Effector memory CD4-positive, alpha-beta T cell (primary cell): ENCODE results near the gene MRTFB.

Source experiments
- DNase-seq, 3 donors: peaks; one replicate each; pipeline ENCODE4 v3.0.0-alpha.2; 2020
- H3K27ac ChIP-seq: 2 replicates; pipeline ENCODE4 v1.7.0; 2013; ENCODE audit warnings: mild to moderate bottlenecking, low read length, moderate library complexity; ENCODE audit not compliant: insufficient read depth, poor library complexity, severe bottlenecking
- H3K27me3 ChIP-seq: replicated peaks from 2 replicates; pipeline ENCODE4 v1.7.0; 2013; ENCODE audit warnings: mild to moderate bottlenecking, low read length; ENCODE audit not compliant: insufficient read depth, control insufficient read depth, poor library complexity, severe bottlenecking
- H3K36me3 ChIP-seq: 2 replicates; pipeline ENCODE4 v1.7.0; 2013; ENCODE audit warnings: mild to moderate bottlenecking, low read length, moderate library complexity; ENCODE audit not compliant: control insufficient read depth, insufficient read depth
- H3K4me1 ChIP-seq: 2 replicates; pipeline ENCODE4 v1.7.0; 2013; ENCODE audit warnings: low read length, mild to moderate bottlenecking; ENCODE audit not compliant: control insufficient read depth, insufficient read depth, poor library complexity, severe bottlenecking
- H3K4me3 ChIP-seq: 2 replicates; pipeline ENCODE4 v1.7.0; 2013; ENCODE audit warnings: low read length, low read depth, mild to moderate bottlenecking; ENCODE audit not compliant: insufficient read depth, poor library complexity, severe bottlenecking
- H3K9me3 ChIP-seq: 2 replicates; pipeline ENCODE4 v1.7.0; 2013; ENCODE audit warnings: mild to moderate bottlenecking, low read length, moderate library complexity; ENCODE audit not compliant: control insufficient read depth

The MRTFB gene

DNA sequence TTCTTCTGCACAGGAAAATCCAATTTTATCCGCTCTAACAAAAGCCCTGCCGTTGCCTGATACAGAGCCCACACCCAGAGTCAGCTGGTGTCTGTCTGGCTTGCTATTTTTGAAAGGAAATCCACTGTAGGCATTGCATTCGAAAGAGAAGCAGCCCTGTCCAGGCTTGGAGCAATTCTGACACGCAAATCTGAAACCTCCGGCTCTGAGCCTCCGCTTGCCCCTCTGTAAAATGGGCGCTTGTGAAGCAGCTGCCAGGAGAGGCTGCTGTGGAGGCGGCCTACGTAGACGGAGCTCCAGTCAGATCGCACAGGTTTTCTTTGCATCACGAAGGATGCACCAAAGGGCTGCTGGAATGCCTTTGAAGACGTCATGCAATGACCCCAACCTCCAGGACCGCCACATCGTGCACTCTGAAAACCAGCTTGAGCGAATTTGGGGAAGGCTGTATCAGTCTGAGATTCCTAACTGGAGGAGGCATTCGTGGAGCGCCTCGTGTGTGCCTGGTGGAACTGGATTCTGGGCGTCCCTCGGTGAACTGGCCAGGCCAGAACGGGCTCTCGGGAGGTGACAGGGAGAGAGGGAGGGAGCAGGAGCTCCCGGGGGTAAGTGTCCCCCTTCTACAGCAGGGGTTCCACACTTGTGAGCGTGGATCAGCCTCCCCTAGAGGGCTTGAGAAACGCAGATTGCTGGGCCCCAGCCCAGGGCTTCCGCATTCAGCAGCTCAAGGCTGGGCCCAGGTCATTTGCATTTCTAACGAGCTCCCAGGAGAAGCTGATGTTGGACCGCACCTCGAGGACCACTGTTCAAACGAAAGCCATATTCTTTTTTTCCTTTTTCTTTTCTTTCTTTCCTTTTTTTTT lies 215.5 kb downstream of the MRTFB start:
- H3K36me3 ChIP-seq: no peaks in the 10 kb centered on the region
- H3K9me3 ChIP-seq: peaks cover 8% of the 10 kb centered on the region
- H3K27ac ChIP-seq: peak overlapping the region; percentile 43
- peak in 2 of 3 donors; percentile 23 to 30 for DNase-seq
- H3K4me3 ChIP-seq: peak overlapping the region; percentile 82
- H3K27me3 ChIP-seq: no peaks in the 10 kb centered on the region
- no peaks in the 10 kb centered on the region for H3K4me1 ChIP-seq

DNA sequence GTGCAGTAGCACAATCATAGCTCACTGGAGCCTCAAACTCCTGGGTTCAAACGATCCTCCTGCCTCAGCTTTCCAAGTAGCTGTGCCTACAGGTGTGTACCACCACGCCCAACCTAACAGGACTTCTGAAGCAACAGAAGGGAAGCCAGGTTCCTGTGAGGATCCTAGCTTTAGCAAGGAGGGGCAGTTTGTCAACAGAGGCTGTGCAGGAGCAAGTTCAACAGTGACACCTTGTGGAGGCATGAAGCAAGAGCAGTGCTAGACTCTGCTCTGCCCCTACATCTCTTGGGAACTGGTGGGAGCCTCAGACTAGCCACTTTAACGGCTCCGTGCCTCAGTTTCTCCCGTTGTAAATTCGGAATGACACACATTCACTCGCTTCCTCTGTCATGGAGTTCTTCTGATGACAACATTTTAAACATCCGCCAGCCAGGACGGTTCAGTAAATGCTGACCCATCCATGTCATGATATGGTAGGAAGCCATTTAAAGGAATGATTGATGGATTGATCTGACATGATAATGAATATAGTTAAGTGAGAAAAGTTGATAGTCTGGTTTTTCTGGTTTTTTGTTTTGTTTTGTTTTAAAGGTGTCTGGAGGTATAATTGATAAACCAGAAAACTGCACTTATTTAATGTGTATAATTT lies 218.7 kb downstream of the MRTFB start:
- peaks cover 8% of the 10 kb centered on the region for H3K9me3 ChIP-seq
- no peak overlapping the region for H3K4me3 ChIP-seq
- no peak overlapping the region for H3K27ac ChIP-seq
- DNase-seq: no peak
- H3K4me1 ChIP-seq: no peaks in the 10 kb centered on the region
- H3K36me3 ChIP-seq: no peaks in the 10 kb centered on the region
- no peaks in the 10 kb centered on the region for H3K27me3 ChIP-seq

GRCh38 chr16:14291286-14291685 lies 220.2 kb downstream of the MRTFB start:
- Histone ChIP-seq H3K4me1 (no peaks in the 10 kb centered on the region), H3K9me3 (peaks cover 8% of the 10 kb centered on the region), H3K36me3 (no peaks in the 10 kb centered on the region), H3K27me3 (no peaks in the 10 kb centered on the region), H3K4me3 (no peak overlapping the region), H3K27ac (no peak overlapping the region)
- no peak for DNase-seq

GRCh38 chr16:14292051-14292825 lies 221.1 kb downstream of the MRTFB start:
- H3K27me3 ChIP-seq: no peaks in the 10 kb centered on the region
- H3K27ac ChIP-seq: no peak overlapping the region
- H3K36me3 ChIP-seq: no peaks in the 10 kb centered on the region

GRCh38 chr16:14296663-14297062 lies 225.5 kb downstream of the MRTFB start:
- no peak for DNase-seq
- Histone ChIP-seq H3K36me3 (no peaks in the 10 kb centered on the region), H3K27ac (no peak overlapping the region), H3K4me3 (no peak overlapping the region), H3K27me3 (no peaks in the 10 kb centered on the region), H3K9me3 (no peaks in the 10 kb centered on the region), H3K4me1 (peaks cover 7% of the 10 kb centered on the region)

More at GRCh38 chr16:14292051-14292825, 221.1 kb downstream of the MRTFB start:
- no peak for DNase-seq
- Histone ChIP-seq H3K4me1 (no peaks in the 10 kb centered on the region), H3K4me3 (no peak overlapping the region), H3K9me3 (peaks cover 8% of the 10 kb centered on the region)

- no peak overlapping the region for H3K27ac ChIP-seq
- no peaks in the 10 kb centered on the region for H3K27me3 ChIP-seq
- DNase-seq: no peak
- H3K4me1 ChIP-seq: peaks cover 13% of the 10 kb centered on the region
- no peaks in the 10 kb centered on the region for H3K9me3 ChIP-seq
- H3K4me3 ChIP-seq: no peak overlapping the region
- no peaks in the 10 kb centered on the region for H3K36me3 ChIP-seq
Observed at GRCh38 chr16:14298374-14299122, 227.4 kb downstream of the MRTFB start.

DNA sequence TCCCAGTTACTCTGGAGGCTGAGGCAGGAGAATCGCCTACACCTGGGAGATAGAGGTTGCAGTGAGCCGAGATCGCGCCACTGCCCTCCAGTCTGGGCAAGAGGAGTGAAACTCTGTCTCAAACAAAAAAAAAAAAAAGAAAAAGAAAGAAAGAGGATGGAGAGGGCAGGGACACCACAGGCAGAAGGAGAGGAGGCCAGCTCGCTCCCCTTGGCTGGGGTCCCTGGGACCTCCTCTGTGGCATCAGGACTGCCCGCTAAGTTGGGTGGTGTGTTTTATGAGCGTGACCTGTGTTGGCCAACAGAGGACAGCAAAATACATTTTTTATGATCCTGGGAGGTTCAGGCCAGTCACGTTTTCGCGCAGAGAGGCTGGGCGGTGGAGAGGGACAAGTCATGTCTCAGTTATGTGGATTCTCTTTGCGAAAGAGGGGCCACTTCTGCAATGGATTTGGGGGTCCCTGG lies 229.6 kb downstream of the MRTFB start:
- peak overlapping the region; percentile 48 for H3K4me3 ChIP-seq
- no peaks in the 10 kb centered on the region for H3K27me3 ChIP-seq
- H3K9me3 ChIP-seq: no peaks in the 10 kb centered on the region
- no peak for DNase-seq
- H3K36me3 ChIP-seq: no peaks in the 10 kb centered on the region
- H3K27ac ChIP-seq: no peak overlapping the region
- H3K4me1 ChIP-seq: peaks cover 13% of the 10 kb centered on the region

- no peaks in the 10 kb centered on the region for H3K36me3 ChIP-seq
- no peaks in the 10 kb centered on the region for H3K9me3 ChIP-seq
- H3K4me3 ChIP-seq: peak overlapping the region; percentile 48
- H3K4me1 ChIP-seq: peaks cover 13% of the 10 kb centered on the region
- no peaks in the 10 kb centered on the region for H3K27me3 ChIP-seq
- DNase-seq: no peak
- H3K27ac ChIP-seq: peak overlapping the region; percentile 13
Observed at GRCh38 chr16:14301169-14302030, 230.3 kb downstream of the MRTFB start.

DNA sequence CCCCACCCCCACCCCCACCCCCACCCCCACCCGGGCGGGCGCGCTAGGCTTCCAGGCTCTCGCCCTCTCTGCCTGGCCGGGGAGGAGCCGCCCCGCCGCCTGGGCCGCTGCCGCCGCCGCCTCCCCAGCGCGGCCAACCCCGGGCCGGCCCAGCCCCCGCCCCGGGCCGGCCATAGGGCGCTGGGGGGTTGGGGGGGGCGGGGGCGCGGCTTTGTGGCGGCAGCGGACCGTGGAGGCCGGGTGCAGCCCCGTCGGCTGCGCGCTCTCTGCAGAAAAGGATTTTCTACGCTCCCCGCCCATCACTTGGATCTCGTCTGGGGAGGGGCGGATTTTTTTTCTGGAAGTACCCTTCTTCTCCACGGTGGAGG lies 230.9 kb downstream of the MRTFB start:
- peaks cover 13% of the 10 kb centered on the region for H3K4me1 ChIP-seq
- H3K27me3 ChIP-seq: no peaks in the 10 kb centered on the region
- H3K27ac ChIP-seq: no peak overlapping the region
- H3K4me3 ChIP-seq: peak overlapping the region; percentile 65
- H3K9me3 ChIP-seq: no peaks in the 10 kb centered on the region
- no peak for DNase-seq
- H3K36me3 ChIP-seq: no peaks in the 10 kb centered on the region
